CD4-positive, alpha-beta T cell treated with Interleukin-15 for 4 hours (primary cell): Measurements from ENCODE around the gene ZNF346.

Source experiments
- DNase-seq: peaks from one replicate; pipeline ENCODE4 v3.0.0-alpha.2; 2020; ENCODE audit warnings: low spot score

ZNF346 gene

GRCh38 chr5:177094224-177095087, 72.0 kb downstream of the ZNF346 start:
- DNase-seq = no peak

- DNase-seq = no peak
Measured at GRCh38 chr5:177095088-177095669, 72.7 kb downstream of the ZNF346 start.

- DNase-seq = no peak
Measured at GRCh38 chr5:177096162-177097015, 73.9 kb downstream of the ZNF346 start.

GRCh38 chr5:177097016-177097985, 74.8 kb downstream of the ZNF346 start:
- DNase-seq = no peak

- DNase-seq = no peak
Measured at GRCh38 chr5:177098120-177098469, 75.6 kb downstream of the ZNF346 start.

GRCh38 chr5:177098470-177099141, 76.1 kb downstream of the ZNF346 start:
- no peak for DNase-seq

GRCh38 chr5:177099422-177100093, 77.1 kb downstream of the ZNF346 start:
- DNase-seq = no peak

GRCh38 chr5:177100714-177101121, 78.2 kb downstream of the ZNF346 start:
- no peak for DNase-seq

GRCh38 chr5:177103523-177104253, 81.2 kb downstream of the ZNF346 start:
- no peak for DNase-seq

- no peak for DNase-seq
Measured at GRCh38 chr5:177105691-177106476, 83.4 kb downstream of the ZNF346 start.

- no peak for DNase-seq
Measured at GRCh38 chr5:177107159-177107558, 84.7 kb downstream of the ZNF346 start.

GRCh38 chr5:177109810-177110209, 87.3 kb downstream of the ZNF346 start:
- DNase-seq = no peak

GRCh38 chr5:177111720-177112394, 89.4 kb downstream of the ZNF346 start:
- peak; percentile 54 for DNase-seq

GRCh38 chr5:177112589-177113220, 90.2 kb downstream of the ZNF346 start:
- no peak for DNase-seq

- DNase-seq = peak; percentile 82
Measured at GRCh38 chr5:177113566-177114424, 91.3 kb downstream of the ZNF346 start.

- peak; percentile 84 for DNase-seq
Measured at GRCh38 chr5:177116631-177117373, 94.3 kb downstream of the ZNF346 start.
